ENCODE measurements around the gene CRYBG1.

The CRYBG1 gene

GRCh38 chr6:106439459-106439858 lies 78.9 kb downstream of the CRYBG1 start:
- no peak for FAIRE-seq
- TF ChIP-seq CTCF (IDR thresholded peaks at IDR 0.05; ENCODE audit: insufficient read depth, missing control alignments): no peak
- DNase-seq (ENCODE audit: insufficient read length, low spot score): no peak

- DNase-seq (ENCODE audit: insufficient read length, low spot score) (no peak), FAIRE-seq (no peak)
- no peak for TF ChIP-seq CTCF (IDR thresholded peaks at IDR 0.05; ENCODE audit: insufficient read depth, missing control alignments)
Observed at GRCh38 chr6:106440546-106440945, 80.0 kb downstream of the CRYBG1 start.

- FAIRE-seq (no peak), DNase-seq (ENCODE audit: insufficient read length, low spot score) (no peak)
Observed at GRCh38 chr6:106442395-106442794, 81.9 kb downstream of the CRYBG1 start.

GRCh38 chr6:106444777-106445507 lies 84.4 kb downstream of the CRYBG1 start:
- peak; percentile 74 for TF ChIP-seq CTCF (IDR thresholded peaks at IDR 0.05; ENCODE audit: insufficient read depth, missing control alignments)
- peak; percentile 29 for DNase-seq (ENCODE audit: insufficient read length, low spot score)
- FAIRE-seq: peak; percentile 94

More at GRCh38 chr6:106442395-106442794, 81.9 kb downstream of the CRYBG1 start:
- TF ChIP-seq CTCF (IDR thresholded peaks at IDR 0.05; ENCODE audit: insufficient read depth, missing control alignments): no peak

GRCh38 chr6:106445508-106445878 lies 85.0 kb downstream of the CRYBG1 start:
- no peak for TF ChIP-seq CTCF (IDR thresholded peaks at IDR 0.05; ENCODE audit: insufficient read depth, missing control alignments)
- no peak for DNase-seq (ENCODE audit: insufficient read length, low spot score)
- FAIRE-seq: no peak

GRCh38 chr6:106446287-106446885 lies 85.9 kb downstream of the CRYBG1 start:
- DNase-seq (ENCODE audit: insufficient read length, low spot score) (no peak), FAIRE-seq (peak; percentile 32)
- peak; percentile 55 for TF ChIP-seq CTCF (IDR thresholded peaks at IDR 0.05; ENCODE audit: insufficient read depth, missing control alignments)

- TF ChIP-seq CTCF (IDR thresholded peaks at IDR 0.05; ENCODE audit: insufficient read depth, missing control alignments): no peak
- FAIRE-seq (peak; percentile 32), DNase-seq (ENCODE audit: insufficient read length, low spot score) (no peak)
Observed at GRCh38 chr6:106446983-106447382, 86.5 kb downstream of the CRYBG1 start.
